Upper lobe of left lung (tissue), 6 donors: ENCODE measurements around the gene IL12RB1. TPM values are rescaled to one million over a fixed set of nuclear protein-coding genes. Genes with fewer than 3 reads are reported as not detected.

Experiments used
- ATAC-seq, 2 donors: fragments of 200-7000 bp; cut with Tn5 transposase; one replicate each; pipeline ENCODE4 v1.9.1; 2022; ENCODE audit warnings: mild to moderate bottlenecking in 2 of 2, moderate library complexity in 2 of 2; ENCODE audit not compliant: low FRiP score in 2 of 2
- DNase-seq, 2 donors: peaks; one replicate each; pipeline ENCODE4 v3.0.0-alpha.2; 2019 to 2020
- H3K27ac ChIP-seq, 4 donors: fragments of 200-600 bp; sonication (generic); one replicate each; pipeline ENCODE4 v1.5.1; 2016 to 2019
- H3K27me3 ChIP-seq, 4 donors: fragments of 200-600 bp; sonication (generic); one replicate each; pipeline ENCODE4 v1.5.1; 2017 to 2019
- H3K36me3 ChIP-seq, 4 donors: fragments of 200-600 bp; sonication (generic); one replicate each; pipeline ENCODE4 v1.5.1; 2016 to 2019
- H3K4me1 ChIP-seq, 4 donors: fragments of 200-600 bp; sonication (generic); one replicate each; pipeline ENCODE4 v1.5.1; 2018 to 2019
- H3K4me3 ChIP-seq, 4 donors: fragments of 200-600 bp; sonication (generic); one replicate each; pipeline ENCODE4 v1.5.1; 2017 to 2019; ENCODE audit warnings: mild to moderate bottlenecking in 2 of 4, moderate library complexity in 1 of 4
- H3K9me3 ChIP-seq, 4 donors: fragments of 200-600 bp; sonication (generic); one replicate each; pipeline ENCODE4 v1.5.1; 2018 to 2019
- CTCF ChIP-seq, 6 experiments: fragments of 450-650 bp in 4 of 6; fragments of 200-600 bp in 2 of 6; sonication (generic) in 2 of 6; IDR thresholded peaks; one replicate each; pipeline ENCODE4 v1.5.1; 2016 to 2019; ENCODE audit warnings: antibody characterized with exemption in 6 of 6
- EP300 ChIP-seq, 4 donors: sonication (generic); formaldehyde crosslinking; IDR thresholded peaks; one replicate each; pipeline ENCODE4 v1.5.1; 2017; ENCODE audit warnings: antibody characterized with exemption in 4 of 4, control low read depth in 2 of 4
- POLR2A ChIP-seq, 4 donors: fragments of 450-650 bp; IDR thresholded peaks; one replicate each; pipeline ENCODE4 v1.5.1; 2016 to 2017; ENCODE audit warnings: antibody characterized with exemption in 4 of 4, mild to moderate bottlenecking in 2 of 4
- POLR2AphosphoS5 ChIP-seq, 2 donors: sonication (generic); formaldehyde crosslinking; IDR thresholded peaks; one replicate each; pipeline ENCODE4 v1.5.1; 2017; ENCODE audit warnings: antibody characterized with exemption in 2 of 2
- WGBS, 2 donors: methylation state at CpG; one replicate each; pipeline ENCODE4 v1.1.5; 2017 to 2018; 5-methylcytosine and 5-hydroxymethylcytosine counted together
- total RNA-seq, 6 donors: library from RNA; depleted of rRNA in 4 of 6; stranded (reverse); fragments of >200 nt in 4 of 6; gene quantifications; one replicate each; pipeline versions ENCODE4 v1.1.0 to v1.2.1, GENCODE V29; 2016 to 2021
- donor health status: DM: no; HTN: no; CAD: no; lungs with moderate emphysema.
- donor health status: DM: no; HTN: yes; CAD: no; lungs with severe emphysema.

Gene IL12RB1
- total RNA-seq, 6 donors from 2014 or later = 2.6 to 13.2 (median 8.6) TPM

GRCh38 chr19:18029617-18030338, 57.0 kb downstream of the IL12RB1 start:
- ATAC-seq (no peak), DNase-seq (peak in 1 of 2 donors; percentile 66)
- Histone ChIP-seq H3K9me3 (no peaks in the 10 kb centered on the region), H3K36me3 (no peaks in the 10 kb centered on the region), H3K27ac (peak overlapping the region in 3 of 4 donors; percentile 16 to 74 (median 34)), H3K4me3 (no peak overlapping the region), H3K4me1 (peaks cover 8 to 25% (median 12%) of the 10 kb centered on the region in 4 donors), H3K27me3 (no peaks in the 10 kb centered on the region)
- WGBS, 2 donors = 43 to 47% methylated on average over 4 to 8 of the region's 8 CpGs
- TF ChIP-seq POLR2AphosphoS5 (IDR thresholded peaks at IDR 0.05) (peak; percentile 69 to 86), POLR2A (IDR thresholded peaks at IDR 0.05) (peak in 1 of 4 donors; percentile 10), CTCF (IDR thresholded peaks at IDR 0.05) (no peak), EP300 (IDR thresholded peaks at IDR 0.05) (peak in 2 of 4 donors; percentile 79 to 88)

GRCh38 chr19:18027151-18027550, 59.6 kb downstream of the IL12RB1 start:
- 87 to 98% methylated on average over 4 of the region's 4 CpGs for WGBS, 2 donors
- Histone ChIP-seq H3K36me3 (no peaks in the 10 kb centered on the region), H3K4me1 (peaks cover 32 to 48% (median 36%) of the 10 kb centered on the region in 4 donors), H3K9me3 (no peaks in the 10 kb centered on the region), H3K27ac (no peak overlapping the region), H3K27me3 (no peaks in the 10 kb centered on the region), H3K4me3 (no peak overlapping the region)
- TF ChIP-seq POLR2AphosphoS5 (IDR thresholded peaks at IDR 0.05) (no peak), EP300 (IDR thresholded peaks at IDR 0.05) (no peak), POLR2A (IDR thresholded peaks at IDR 0.05) (no peak), CTCF (IDR thresholded peaks at IDR 0.05) (no peak)
- no peak for DNase-seq
- ATAC-seq = no peak

- ATAC-seq (peak; percentile 66 to 78), DNase-seq (peak; percentile 91)
- Histone ChIP-seq H3K36me3 (no peaks in the 10 kb centered on the region), H3K27ac (peak overlapping the region; percentile 84 to 96 (median 92)), H3K4me1 (peaks cover 56 to 58% (median 57%) of the 10 kb centered on the region in 4 donors), H3K4me3 (no peak overlapping the region), H3K9me3 (no peaks in the 10 kb centered on the region), H3K27me3 (no peaks in the 10 kb centered on the region)
- TF ChIP-seq POLR2A (IDR thresholded peaks at IDR 0.05) (peak in 2 of 4 donors; percentile 38 to 65), POLR2AphosphoS5 (IDR thresholded peaks at IDR 0.05) (peak; percentile 94 to 95), EP300 (IDR thresholded peaks at IDR 0.05) (peak; percentile 68 to 99 (median 96)), CTCF (IDR thresholded peaks at IDR 0.05) (no peak)
- 24 to 54% methylated on average over 13 to 19 of the region's 23 CpGs for WGBS, 2 donors
Observed at GRCh38 chr19:18023622-18024251, 63.0 kb downstream of the IL12RB1 start.

- ATAC-seq (peak; percentile 70 to 73), DNase-seq (peak; percentile 86 to 88)
- TF ChIP-seq POLR2A (IDR thresholded peaks at IDR 0.05) (peak in 2 of 4 donors; percentile 10), POLR2AphosphoS5 (IDR thresholded peaks at IDR 0.05) (peak; percentile 69 to 86), CTCF (IDR thresholded peaks at IDR 0.05) (no peak), EP300 (IDR thresholded peaks at IDR 0.05) (peak in 3 of 4 donors; percentile 9 to 86 (median 54))
- H3K4me1 ChIP-seq = peaks cover 79 to 82% (median 80%) of the 10 kb centered on the region in 4 donors
- H3K9me3 ChIP-seq = no peaks in the 10 kb centered on the region
- H3K27me3 ChIP-seq = no peaks in the 10 kb centered on the region
- no peaks in the 10 kb centered on the region for H3K36me3 ChIP-seq
- peak overlapping the region; percentile 84 to 96 (median 92) for H3K27ac ChIP-seq
- WGBS, 2 donors = 12 to 21% methylated on average over 8 to 14 of the region's 21 CpGs
- H3K4me3 ChIP-seq = peak overlapping the region in 1 of 4 donors; percentile 22
Observed at GRCh38 chr19:18021121-18021755, 65.5 kb downstream of the IL12RB1 start.
